Mucosa of rectum (tissue), 2 donors: Measurements from ENCODE around the gene GRK4.

Source experiments
- H3K27ac ChIP-seq, 2 donors: one replicate each; pipeline ENCODE4 v1.7.0; 2013; ENCODE audit warnings: inconsistent platforms in 2 of 2, low read depth in 2 of 2, low read length in 2 of 2
- H3K27me3 ChIP-seq, 2 donors: one replicate each; pipeline ENCODE4 v1.7.0; 2013; ENCODE audit warnings: low read length in 2 of 2; ENCODE audit not compliant: control insufficient read depth in 2 of 2, insufficient read depth in 2 of 2
- H3K36me3 ChIP-seq, 2 donors: one replicate each; pipeline ENCODE4 v1.7.0; 2013; ENCODE audit warnings: low read length in 2 of 2; ENCODE audit not compliant: control insufficient read depth in 2 of 2, insufficient read depth in 2 of 2
- H3K4me1 ChIP-seq, 2 donors: one replicate each; pipeline ENCODE4 v1.7.0; 2013; ENCODE audit warnings: low read length in 2 of 2, mild to moderate bottlenecking in 1 of 2; ENCODE audit not compliant: control insufficient read depth in 2 of 2, insufficient read depth in 2 of 2
- H3K4me3 ChIP-seq, 2 donors: one replicate each; pipeline ENCODE4 v1.7.0; 2013; ENCODE audit warnings: low read length in 2 of 2
- H3K9ac ChIP-seq, 2 donors: one replicate each; pipeline ENCODE4 v1.7.0; 2013; ENCODE audit warnings: low read length in 2 of 2, low read depth in 1 of 2, mild to moderate bottlenecking in 1 of 2
- H3K9me3 ChIP-seq, 2 donors: one replicate each; pipeline ENCODE4 v1.7.0; 2013; ENCODE audit warnings: low read length in 2 of 2; ENCODE audit not compliant: control insufficient read depth in 2 of 2
- donor health status: healthy.
- donor health status: Normal muscosa, but diverticular disease.

The GRK4 gene

GRCh38 chr4:2991243-2991642 is 27.9 kb downstream of the GRK4 start:
- H3K9ac ChIP-seq: no peak overlapping the region
- H3K9me3 ChIP-seq: no peaks in the 10 kb centered on the region
- no peaks in the 10 kb centered on the region for H3K4me1 ChIP-seq

DNA sequence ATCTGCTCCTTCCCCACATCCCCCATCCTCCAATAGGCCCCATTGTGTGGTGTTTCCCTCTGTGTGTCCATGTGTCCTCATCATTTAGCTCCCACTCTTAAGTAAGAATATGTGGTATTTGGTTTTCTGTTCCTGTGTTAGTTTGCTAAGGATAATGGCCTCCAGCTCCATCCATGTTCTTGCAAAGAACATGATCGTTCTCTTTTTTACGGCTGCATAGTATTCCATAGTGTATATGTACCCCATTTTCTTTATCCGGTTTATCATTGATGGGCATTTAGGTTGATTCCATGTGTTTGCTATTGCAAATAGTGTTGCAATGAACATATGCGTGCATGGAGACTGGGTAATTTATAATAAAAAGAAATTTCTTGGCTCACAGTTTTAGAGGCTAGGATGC is 31.5 kb downstream of the GRK4 start:
- Histone ChIP-seq H3K27me3 (no peaks in the 10 kb centered on the region), H3K4me3 (no peak overlapping the region), H3K4me1 (no peaks in the 10 kb centered on the region), H3K9ac (no peak overlapping the region), H3K27ac (no peak overlapping the region), H3K36me3 (no peaks in the 10 kb centered on the region), H3K9me3 (no peaks in the 10 kb centered on the region)

More at GRCh38 chr4:2991243-2991642, 27.9 kb downstream of the GRK4 start:
- H3K27ac ChIP-seq: no peak overlapping the region
- H3K36me3 ChIP-seq: no peaks in the 10 kb centered on the region
- H3K4me3 ChIP-seq: no peak overlapping the region
- H3K27me3 ChIP-seq: peaks cover 0 to 2% of the 10 kb centered on the region in 2 donors

- Histone ChIP-seq H3K4me3 (no peak overlapping the region), H3K9ac (no peak overlapping the region), H3K36me3 (no peaks in the 10 kb centered on the region), H3K4me1 (no peaks in the 10 kb centered on the region), H3K9me3 (no peaks in the 10 kb centered on the region), H3K27me3 (no peaks in the 10 kb centered on the region), H3K27ac (no peak overlapping the region)
Observed at GRCh38 chr4:2995546-2996265, 32.3 kb downstream of the GRK4 start.

DNA sequence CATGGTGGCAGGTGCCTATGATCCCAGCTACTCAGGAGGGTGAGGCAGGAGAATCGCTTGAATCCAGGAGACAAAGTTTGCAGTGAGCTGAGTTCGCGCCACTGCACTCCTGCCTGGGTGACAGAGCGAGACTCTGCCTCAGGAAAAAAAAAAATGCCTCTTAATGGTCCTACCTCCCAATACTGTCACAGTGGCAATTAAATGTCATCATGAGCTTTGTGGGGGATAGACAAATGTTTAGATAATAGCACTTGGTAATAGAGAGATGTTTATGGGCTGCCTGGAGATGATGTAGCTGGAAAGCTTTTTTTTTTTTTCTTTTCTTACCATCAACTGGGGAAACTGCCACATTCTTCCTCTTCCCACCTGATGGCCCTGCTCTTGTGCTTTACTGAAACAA is 33.0 kb downstream of the GRK4 start:
- Histone ChIP-seq H3K9me3 (no peaks in the 10 kb centered on the region), H3K27me3 (no peaks in the 10 kb centered on the region), H3K36me3 (no peaks in the 10 kb centered on the region), H3K4me3 (no peak overlapping the region), H3K9ac (no peak overlapping the region), H3K4me1 (no peaks in the 10 kb centered on the region), H3K27ac (no peak overlapping the region)

DNA sequence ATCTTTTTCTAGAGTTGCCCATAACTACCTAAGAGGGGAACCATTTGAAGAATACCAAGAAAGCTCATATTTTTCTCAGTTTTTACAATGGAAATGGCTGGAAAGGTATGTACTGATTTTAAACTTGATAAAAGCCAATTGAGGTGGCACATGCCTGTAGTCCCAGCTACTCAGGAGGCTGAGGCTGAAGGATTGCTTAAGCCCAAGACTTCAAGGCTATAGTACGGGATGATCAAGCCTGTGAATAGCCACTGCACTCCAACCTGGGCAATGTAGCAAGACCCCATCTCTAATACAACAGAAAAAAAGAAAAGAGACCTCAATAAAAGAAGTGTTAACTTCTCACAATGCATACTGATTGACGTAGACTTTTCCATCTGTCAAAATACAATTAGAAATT is 44.4 kb downstream of the GRK4 start:
- Histone ChIP-seq H3K36me3 (no peaks in the 10 kb centered on the region), H3K27me3 (no peaks in the 10 kb centered on the region), H3K9ac (no peak overlapping the region), H3K4me3 (no peak overlapping the region), H3K27ac (no peak overlapping the region), H3K9me3 (no peaks in the 10 kb centered on the region), H3K4me1 (no peaks in the 10 kb centered on the region)

DNA sequence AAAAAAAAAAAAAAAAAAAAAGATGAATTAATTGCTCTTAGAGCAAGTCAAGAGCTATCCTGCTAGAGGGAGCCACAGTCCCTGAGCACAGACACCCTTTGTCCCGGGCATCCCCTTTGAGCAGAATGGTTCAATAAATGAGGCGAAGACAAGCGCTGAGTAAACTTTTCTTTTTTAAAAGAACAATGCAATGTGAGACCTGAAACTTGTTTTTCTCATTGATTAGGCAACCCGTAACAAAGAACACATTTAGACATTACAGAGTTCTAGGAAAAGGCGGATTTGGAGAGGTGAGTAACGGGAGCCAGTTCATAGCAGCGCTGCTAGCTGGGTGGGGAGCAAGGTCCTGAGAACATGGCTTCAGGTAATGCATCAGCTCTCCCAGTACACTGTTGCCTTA is 46.1 kb downstream of the GRK4 start:
- no peaks in the 10 kb centered on the region for H3K36me3 ChIP-seq
- H3K9ac ChIP-seq: no peak overlapping the region
- no peak overlapping the region for H3K27ac ChIP-seq
- H3K27me3 ChIP-seq: no peaks in the 10 kb centered on the region
- H3K4me1 ChIP-seq: no peaks in the 10 kb centered on the region
- H3K9me3 ChIP-seq: no peaks in the 10 kb centered on the region
- no peak overlapping the region for H3K4me3 ChIP-seq

- H3K9me3 ChIP-seq: no peaks in the 10 kb centered on the region
- H3K4me3 ChIP-seq: no peak overlapping the region
- no peak overlapping the region for H3K9ac ChIP-seq
- no peaks in the 10 kb centered on the region for H3K27me3 ChIP-seq
- no peaks in the 10 kb centered on the region for H3K4me1 ChIP-seq
- H3K27ac ChIP-seq: no peak overlapping the region
- H3K36me3 ChIP-seq: no peaks in the 10 kb centered on the region
Observed at GRCh38 chr4:3010577-3010976, 47.2 kb downstream of the GRK4 start.

- no peak overlapping the region for H3K4me3 ChIP-seq
- H3K27ac ChIP-seq: no peak overlapping the region
- no peaks in the 10 kb centered on the region for H3K4me1 ChIP-seq
- no peaks in the 10 kb centered on the region for H3K9me3 ChIP-seq
- no peak overlapping the region for H3K9ac ChIP-seq
- no peaks in the 10 kb centered on the region for H3K36me3 ChIP-seq
- no peaks in the 10 kb centered on the region for H3K27me3 ChIP-seq
Observed at GRCh38 chr4:3010998-3011397, 47.6 kb downstream of the GRK4 start.

GRCh38 chr4:3011456-3012220 is 48.3 kb downstream of the GRK4 start:
- H3K4me3 ChIP-seq: no peak overlapping the region
- no peak overlapping the region for H3K27ac ChIP-seq

GRCh38 chr4:3013323-3013722 is 50.0 kb downstream of the GRK4 start:
- Histone ChIP-seq H3K9me3 (no peaks in the 10 kb centered on the region), H3K27ac (no peak overlapping the region), H3K27me3 (no peaks in the 10 kb centered on the region), H3K4me3 (no peak overlapping the region), H3K36me3 (no peaks in the 10 kb centered on the region), H3K9ac (no peak overlapping the region), H3K4me1 (no peaks in the 10 kb centered on the region)

More at GRCh38 chr4:3011456-3012220, 48.3 kb downstream of the GRK4 start:
- Histone ChIP-seq H3K9ac (no peak overlapping the region), H3K4me1 (no peaks in the 10 kb centered on the region), H3K27me3 (no peaks in the 10 kb centered on the region), H3K36me3 (no peaks in the 10 kb centered on the region), H3K9me3 (no peaks in the 10 kb centered on the region)
